Adrenal gland (tissue), 5 donors: ENCODE measurements around the gene DIP2A.

ENCODE experiments used
- CTCF ChIP-seq, 6 experiments: fragments of 450-650 bp in 4 of 6; fragments of 200-600 bp in 2 of 6; sonication (generic) in 1 of 6; IDR thresholded peaks; 1 replicate in 5 of 6; 2 replicates in 1 of 6; pipeline versions ENCODE4 v1.5.1 to v1.8.0; 2016 to 2021; ENCODE audit warnings: antibody characterized with exemption in 6 of 6, mild to moderate bottlenecking in 2 of 6, moderate library complexity in 1 of 6
- POLR2A ChIP-seq, 2 donors: fragments of 450-650 bp; IDR thresholded peaks; one replicate each; pipeline ENCODE4 v1.6.1; 2017; ENCODE audit warnings: antibody characterized with exemption in 2 of 2, mild to moderate bottlenecking in 2 of 2, moderate library complexity in 1 of 2
- donor health status: DM: no; HTN: no; CAD: no.

DNA sequence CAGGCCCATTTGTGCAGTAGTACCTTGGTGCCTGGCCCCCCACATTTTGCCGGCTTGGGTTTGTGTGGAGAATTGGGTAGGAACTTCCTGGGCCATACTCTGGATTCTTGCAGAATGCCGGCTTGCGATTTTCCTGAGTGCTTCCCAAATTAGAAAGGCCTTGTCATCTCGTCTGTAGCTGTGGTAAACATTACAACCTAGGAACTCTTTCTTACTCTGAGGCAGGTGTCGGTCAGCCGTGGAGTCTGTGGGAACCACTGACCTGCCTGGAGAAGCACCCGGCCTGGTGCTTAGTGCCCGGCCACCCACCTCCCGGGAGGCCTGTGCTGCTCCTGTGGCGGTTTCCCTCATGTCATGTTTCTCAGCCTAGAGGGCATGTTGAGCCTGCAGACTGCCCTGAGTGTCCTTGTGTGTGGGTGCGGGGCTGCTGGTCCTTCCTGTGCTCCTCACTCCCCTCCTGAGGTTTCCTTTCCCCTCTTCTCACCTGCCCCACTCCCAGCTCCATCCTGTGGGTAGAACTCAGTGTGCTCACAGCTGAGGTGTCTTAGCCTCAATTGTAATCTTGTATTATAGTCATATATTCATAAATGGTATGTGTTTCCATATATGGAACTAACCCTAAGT, 81.5 kb downstream of the DIP2A start:
- TF ChIP-seq POLR2A (IDR thresholded peaks at IDR 0.05) (no peak), CTCF (IDR thresholded peaks at IDR 0.05) (no peak)
